GM21529 (cell line): Measurements from ENCODE around the gene HIVEP3.

Source experiments
- ATAC-seq: cut with Tn5 transposase; IDR thresholded peaks from one replicate; pipeline ENCODE4 v1.9.1; 2021; ENCODE audit not compliant: unreplicated experiment

The HIVEP3 gene

DNA sequence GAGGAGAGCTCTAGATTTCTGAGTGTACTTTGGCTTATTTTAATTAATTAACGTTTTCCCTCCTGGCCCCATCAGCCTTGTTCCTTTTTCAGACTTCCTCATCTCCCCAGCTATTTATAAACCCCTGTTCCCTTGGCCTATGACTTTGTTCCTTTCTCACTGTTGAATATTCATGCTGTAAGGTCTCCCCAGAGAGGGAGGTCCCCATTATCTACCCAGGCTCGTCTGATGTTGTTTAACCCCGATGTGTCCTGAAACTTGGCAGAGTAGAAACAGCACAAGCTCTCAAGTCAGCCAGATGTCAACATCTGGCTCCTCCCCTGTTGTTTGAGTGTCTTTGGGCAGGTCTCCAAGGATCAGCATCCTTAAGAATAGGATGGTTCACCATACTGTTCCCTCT is 153.6 kb downstream of the HIVEP3 start:
- ATAC-seq: no peak

DNA sequence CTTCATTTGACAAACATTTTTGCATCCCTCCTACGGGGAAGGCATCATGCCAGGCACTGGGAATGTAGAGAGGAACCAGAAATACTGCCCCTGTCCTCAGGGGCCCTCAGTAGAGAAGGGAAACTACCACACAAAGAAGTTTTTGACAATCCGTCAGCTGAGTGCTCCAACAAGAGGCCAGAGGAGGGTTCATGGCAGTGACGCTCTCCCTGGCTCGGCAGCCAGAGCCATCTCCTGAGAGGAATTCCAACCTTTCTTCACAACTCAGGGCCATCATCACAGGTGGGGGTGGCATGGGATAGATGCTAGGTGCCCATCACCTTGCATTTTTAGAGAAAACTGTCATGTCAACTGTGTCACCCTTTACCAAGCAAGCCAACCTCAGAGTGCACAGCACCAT is 154.1 kb downstream of the HIVEP3 start:
- no peak for ATAC-seq

DNA sequence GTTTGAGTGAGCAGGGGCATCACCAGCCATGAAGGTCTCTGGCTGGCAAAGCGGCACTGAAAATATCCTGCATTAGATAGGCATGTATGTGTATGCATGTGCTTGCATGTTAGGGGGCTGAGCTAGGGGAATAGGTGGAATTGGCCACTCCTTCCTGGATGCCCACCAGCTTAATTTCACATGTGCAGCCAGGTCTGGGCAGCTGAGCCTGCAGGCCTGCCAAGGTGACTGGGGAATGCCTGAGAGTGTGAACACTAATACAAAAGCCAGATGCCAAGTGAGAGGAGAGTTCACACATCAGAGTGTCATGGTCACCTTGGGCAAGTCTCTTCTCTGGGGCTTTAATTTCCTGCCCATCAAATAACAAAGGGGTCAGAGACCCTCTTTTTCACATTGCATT is 155.9 kb downstream of the HIVEP3 start:
- ATAC-seq: no peak

DNA sequence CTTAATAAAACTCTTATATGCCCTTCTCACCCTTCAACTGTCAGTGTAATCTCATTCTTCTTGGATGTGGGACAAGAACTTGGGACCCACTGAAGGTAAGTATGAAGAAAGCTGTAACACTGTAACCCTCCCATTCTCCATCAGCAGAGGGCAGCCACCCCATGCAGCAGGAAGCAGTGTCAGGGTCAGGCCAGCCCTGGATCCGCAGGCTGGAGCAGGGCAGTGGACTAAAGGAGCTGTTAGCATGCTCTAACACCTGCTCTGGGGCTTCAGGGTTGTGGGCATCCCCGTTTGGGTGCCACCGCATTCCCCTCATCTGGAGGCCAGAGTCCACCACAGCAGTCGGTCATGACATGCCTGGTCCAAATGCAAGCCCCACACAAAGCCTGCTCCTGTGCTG is 156.5 kb downstream of the HIVEP3 start:
- ATAC-seq: no peak

DNA sequence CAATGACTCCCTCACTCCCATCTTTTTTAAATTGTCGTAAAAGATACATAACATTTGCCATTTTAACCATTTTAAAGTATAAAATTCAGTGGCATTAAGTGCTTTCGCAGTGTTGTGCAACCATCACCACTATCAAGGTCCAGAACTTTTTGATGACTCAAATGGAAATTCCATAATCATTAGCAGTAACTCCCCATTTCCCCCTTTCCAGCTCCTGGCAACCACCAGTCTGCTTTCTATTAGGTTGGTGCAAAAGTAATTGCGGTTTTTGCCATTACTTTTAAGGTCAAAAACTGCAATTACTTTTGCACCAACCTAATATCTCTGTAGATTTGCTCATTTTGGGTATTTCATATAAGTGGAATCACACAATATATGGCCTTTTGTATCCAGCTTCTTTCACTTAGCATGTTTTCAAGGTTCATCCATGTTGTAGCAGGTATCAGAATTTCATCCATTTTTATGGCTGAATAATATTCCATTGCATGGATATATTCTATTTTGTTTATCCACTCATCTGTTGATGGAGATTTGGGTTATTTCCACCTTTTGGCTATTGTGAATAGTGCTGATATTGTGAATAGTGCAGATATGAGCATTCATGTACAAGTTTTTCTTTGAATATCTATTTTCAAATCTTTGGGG is 159.7 kb downstream of the HIVEP3 start:
- no peak for ATAC-seq

DNA sequence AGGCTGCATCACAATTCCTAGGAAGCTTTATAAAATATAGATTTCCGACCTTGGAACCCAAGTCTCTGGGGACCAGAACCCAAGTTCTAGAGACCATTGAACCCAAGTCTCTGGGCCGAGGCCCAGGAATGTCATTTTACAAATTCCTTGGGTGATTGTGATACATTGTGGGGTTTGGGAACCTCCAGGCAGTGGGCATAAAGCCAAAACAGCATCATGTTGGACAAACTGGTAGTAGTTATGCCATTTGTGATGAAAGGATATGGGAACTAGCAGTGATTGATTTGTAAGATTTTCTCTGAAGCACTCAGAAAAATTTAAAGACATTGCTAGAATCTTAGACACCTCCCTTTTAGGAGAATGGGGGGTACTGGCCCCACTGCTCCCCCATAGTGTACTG is 160.2 kb downstream of the HIVEP3 start:
- no peak for ATAC-seq

DNA sequence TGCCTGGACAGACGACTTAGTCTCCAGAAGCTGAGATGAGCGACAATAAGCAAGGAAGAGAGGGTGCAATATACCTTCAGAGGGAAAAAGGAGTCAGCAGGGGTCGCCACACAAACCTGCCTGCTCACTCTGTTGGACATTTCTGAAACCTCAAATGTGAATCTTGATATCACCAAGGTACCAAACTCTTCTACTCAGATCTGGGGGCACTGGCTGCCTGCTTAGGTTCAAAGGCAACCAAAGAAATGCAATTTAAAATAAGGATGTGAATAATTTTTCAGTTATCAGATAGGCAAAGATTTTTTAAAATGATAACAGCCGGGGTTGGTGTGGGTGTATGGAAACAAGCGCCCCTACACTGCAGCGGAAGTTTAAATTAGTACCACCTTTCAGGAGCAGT is 164.2 kb downstream of the HIVEP3 start:
- ATAC-seq: no peak

DNA sequence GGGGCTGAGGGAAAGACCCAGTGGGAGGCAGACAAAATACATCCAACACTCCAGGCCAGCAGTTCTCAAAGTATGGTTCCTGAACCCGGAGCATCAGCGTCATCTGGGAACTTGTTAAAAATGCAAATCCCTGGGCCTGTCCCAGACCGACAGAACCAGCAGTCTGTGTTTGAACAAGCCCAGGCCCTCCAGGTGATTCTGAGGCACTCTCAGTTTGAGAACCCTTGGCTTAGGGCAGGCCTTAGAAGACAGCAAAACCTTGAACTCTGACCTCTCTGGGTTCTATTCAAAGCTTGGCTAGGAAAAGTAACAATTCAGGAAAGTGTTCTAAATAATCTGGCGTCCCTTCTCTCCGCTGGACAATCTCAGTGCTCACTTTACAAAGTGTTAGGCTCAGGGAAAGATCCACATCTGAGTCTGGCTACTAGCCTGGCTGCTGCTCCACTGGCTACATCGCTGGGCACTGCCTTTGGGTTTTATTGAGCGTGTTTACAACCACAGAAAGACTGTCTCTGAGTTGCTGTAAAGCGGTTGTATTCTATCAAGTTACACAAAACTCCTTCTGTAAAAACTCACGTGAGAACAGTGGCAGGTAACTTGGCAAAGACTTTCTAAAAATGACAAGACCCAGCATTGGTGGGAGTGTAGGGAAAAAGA is 166.1 kb downstream of the HIVEP3 start:
- peak; percentile 16 for ATAC-seq

DNA sequence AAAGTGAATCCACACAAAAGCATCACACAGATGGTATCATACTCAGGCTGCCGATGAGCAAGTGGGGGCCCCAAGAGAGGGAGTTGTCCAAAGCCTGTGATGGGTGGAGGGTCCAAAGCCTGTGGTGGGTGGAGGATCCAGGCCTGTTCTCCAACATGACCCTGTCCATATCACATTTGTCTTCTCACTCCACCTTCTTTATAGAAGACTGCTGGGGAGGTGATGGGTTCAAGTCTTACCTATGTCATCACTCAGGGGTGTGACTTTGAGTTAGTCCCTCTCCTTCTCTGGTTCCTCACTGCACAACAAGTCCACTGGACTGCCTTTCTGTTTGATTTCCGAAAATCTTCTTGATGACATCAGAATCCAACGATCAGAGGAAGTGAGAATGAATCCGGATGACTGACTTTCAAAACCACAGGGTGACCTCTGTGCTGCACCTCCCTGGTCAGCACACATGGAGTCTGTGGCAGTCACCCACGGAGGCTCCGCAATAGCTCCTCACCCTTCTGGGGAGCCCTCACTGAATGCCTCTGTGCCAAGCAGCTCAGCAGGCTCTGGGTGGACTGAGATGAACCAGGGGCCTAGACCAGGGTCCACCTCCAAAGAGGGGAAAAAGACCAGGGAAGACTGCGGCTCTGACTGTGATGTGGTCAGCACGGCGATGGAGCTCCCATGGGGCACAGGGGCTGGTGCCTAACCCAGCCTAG is 166.8 kb downstream of the HIVEP3 start:
- peak; percentile 45 for ATAC-seq

DNA sequence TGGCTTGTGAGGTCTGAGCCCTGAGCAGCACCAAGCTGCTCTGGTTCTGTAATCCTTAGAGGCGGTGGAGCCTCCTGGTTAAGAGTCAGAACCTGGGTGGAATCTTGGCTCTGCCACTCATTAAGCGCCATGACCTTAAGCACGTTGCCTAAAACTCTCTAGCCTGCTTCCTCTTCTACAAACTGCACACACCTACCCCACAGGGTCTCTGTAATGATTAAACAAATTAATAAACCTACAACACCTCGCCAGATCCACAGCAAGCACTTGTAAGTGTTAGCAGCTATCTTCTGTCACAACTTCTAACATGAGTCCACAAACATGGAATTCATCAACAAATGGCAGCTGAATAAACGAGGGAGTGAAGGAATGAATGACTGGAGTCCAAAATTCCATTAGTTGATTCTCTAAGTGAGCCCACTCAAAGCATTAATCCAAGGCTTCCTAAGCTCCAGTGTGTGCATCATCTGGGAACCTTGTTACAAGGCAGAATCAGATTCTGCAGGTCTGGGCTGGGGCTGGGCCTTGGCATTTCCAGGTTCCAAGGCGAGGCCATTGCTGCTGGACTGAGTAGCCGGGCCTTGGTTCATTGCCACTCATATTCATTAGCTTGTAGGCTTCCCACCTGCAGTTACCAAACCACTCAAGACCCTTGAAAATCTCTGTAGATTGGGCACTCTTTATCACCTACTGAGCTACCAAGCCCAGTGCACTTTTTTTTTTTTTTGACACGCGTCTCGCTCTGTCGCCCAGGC is 168.6 kb downstream of the HIVEP3 start:
- no peak for ATAC-seq

DNA sequence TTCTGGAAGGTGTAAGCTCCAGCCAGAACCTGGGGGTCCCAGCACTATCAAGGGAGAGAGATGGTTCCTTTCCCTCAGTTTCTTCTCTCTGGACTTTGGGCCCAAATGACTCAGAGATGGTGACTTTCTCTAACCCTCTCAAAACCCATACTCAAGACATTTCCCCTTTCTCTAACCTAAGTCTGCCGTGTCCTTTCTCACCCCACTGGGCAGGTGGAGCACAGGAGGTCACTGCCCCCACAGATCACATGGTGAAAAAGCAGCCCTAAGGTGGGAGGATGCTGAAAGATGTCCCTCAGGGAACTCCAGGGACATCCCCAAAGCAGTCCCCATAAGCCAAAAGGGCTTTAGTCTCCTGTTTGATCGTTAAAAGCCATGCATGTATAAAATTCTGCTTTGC is 173.7 kb downstream of the HIVEP3 start:
- ATAC-seq: no peak

DNA sequence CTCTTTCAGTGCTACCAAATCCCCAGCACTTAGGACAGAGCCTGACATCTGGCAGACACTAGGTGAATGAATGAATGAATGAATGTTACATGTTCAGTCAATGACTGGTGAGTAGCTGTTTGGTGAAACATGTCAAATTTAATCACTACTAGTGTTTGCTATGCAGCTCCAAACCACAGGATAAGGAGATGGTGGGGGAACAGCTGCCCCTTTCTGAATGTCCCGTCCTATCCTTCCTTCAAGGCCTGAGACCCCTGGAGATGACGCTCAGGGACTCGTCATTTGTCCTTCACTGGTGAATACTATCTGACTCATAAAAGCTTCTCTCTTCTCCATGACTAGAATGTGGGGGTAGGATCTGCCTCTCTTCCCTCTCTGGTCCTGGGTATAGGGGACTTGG is 175.4 kb downstream of the HIVEP3 start:
- ATAC-seq: no peak

DNA sequence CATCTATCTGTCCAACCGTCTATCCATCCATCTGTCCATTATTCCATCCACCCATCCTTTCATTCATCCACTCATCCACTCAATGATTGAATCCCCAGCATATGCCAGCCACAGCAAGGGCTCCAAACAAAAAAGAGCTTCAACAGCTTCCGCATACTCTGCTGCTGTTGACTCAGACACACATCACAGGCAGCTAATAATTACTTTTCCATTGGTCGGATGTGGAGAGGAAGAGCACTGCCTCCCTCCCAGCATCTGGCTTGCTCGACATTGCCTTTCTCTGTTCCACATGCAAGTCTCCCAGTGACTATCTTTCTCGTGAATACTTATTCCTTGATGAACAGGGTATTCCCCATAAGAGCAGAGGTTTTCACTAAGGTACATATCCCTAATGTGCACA is 176.5 kb downstream of the HIVEP3 start:
- no peak for ATAC-seq

DNA sequence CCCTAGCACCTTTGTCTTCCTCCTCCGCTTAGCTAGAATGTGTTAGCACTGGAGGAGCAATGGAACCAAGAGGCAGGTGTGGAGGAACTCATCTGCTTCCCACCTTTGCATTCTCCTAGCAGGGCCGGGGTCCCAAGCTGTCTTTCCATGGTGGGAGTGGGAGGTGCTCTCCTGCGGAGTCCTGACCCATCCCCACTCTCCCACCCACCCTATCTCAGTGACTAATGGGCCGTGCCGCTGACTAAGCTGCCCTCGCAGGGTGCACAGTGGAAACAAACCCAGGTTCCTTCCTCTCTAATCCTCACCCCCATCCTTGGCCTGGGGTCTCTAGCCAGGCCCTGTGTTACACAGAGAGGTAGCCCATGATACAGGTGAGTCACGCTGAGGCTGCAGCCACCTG is 177.5 kb downstream of the HIVEP3 start:
- no peak for ATAC-seq

DNA sequence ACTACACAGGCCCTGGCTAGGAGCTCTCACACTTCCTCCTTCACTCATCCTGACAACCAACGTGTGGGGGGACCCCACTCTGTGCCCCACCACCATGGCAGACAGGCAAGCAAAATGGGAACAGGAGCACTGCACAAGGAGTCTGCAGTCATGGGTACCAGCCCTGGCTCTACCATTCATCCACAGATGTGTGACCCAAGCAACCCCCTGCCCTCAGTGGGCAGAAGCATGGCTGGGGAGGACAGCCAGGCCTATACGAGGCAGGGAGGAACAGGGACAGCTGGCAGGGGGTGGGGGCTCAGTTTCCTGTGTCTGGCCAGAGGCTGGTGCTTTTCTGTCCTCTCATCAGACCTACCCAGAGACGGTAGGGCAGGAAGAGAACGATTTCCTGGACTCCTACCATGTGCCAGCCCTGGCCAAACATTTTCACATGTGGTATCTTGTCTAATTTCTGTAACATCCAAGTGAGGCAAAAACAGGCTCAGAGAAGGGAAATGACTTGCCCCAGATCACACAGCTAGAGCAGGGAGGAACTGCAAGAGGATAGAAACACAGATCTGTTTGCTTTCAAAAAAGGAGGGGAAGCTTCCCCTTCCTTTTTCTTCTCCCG is 178.0 kb downstream of the HIVEP3 start:
- ATAC-seq: no peak

DNA sequence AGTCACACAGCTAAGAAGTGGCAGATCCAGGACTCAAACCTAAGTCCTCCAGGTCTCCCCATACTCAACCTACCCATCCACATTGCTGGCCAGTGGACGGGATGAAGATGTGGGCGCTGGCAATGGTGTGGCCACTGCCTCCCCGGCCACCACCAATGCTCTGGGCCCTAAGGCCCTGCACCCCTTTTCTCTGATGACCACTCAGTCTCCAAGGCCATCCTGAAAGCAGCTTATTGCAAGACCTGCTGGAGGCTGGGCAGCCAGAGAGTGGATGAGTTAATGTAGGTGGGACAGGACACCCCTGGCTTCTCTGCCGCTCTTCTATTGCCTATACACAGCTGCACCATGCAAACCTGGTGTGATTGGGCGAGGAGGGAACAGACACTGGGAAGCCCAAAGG is 178.7 kb downstream of the HIVEP3 start:
- ATAC-seq: no peak

DNA sequence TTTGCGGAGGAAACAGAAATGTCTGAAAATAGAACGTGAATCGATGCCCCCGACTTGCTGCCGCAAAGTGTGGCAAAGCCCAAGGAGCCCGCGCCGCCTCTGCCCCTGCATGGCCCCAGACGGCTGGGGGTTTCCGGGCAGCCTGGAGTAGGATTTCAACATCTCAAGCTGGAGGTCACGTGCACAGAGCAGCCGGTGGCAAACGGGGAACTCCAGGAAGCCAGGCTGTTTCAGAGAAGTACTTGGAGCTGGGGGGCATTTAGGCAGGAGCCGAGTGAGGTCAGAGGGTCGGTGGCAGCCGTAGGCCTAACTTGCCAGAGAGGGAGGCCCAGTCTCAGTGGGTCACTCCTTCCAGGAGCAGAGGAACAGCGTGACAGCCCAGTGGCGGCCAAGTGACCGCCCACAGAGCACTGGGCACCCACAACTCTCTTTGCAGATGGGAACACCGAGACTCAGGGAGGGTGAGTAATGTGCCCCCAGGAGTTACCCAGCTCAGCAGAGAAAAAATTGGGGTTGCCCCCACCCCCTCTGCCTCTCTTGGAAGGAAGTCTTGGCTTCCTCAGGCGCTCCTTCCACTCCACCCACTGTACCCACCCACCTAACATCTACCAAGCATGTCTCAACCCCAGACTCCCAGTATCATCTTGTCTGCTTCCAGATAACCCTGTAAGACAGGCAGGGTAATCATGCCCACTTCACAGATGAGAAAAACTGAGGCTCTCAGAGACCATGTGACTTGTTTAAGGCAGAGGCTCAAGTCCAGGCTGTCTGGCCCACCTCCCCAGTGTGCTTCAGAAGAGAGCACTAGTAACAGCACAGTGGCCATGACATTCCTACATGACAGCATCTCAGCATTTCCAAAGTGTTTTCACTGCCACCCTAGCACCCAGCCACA is 179.4 kb downstream of the HIVEP3 start:
- peak; percentile 60 for ATAC-seq

DNA sequence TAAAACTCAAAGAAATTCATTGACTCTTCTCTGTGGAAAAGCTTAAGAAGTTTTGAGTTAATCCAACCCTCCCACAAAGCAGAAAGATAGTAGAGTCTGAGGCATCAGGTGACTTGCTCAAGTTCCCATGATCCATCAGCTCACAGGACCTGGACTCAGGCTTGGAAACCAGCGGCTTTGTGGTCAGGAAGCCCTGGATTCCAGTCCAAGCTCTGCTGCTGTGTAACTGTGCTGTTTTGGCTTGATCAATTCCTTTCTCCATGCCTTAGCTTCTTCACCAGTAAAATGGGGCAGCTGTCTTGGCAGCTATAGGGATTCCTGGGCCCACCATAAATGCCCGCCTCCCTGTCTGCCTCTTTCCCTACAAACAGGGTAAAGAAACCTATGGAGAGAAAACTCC is 180.2 kb downstream of the HIVEP3 start:
- no peak for ATAC-seq

DNA sequence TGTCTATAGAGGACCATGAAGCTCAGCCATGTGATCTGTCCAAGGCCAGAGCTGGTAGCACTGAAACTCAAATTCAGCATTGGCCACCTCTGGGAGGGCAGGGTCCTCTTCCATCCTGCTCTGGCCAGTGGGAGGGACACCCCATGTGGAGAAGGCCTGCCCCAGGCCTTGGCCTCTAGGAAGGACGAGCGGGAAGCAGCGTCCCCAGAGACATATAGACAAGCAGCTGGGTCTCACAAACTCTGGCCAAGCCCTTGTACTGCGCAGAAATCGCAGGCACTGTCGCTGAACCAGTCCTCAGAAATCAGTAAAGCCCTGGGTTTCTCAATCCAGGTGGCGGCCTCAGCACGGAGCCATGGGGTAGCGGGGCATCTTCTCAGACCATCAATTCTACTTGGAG is 180.7 kb downstream of the HIVEP3 start:
- no peak for ATAC-seq

DNA sequence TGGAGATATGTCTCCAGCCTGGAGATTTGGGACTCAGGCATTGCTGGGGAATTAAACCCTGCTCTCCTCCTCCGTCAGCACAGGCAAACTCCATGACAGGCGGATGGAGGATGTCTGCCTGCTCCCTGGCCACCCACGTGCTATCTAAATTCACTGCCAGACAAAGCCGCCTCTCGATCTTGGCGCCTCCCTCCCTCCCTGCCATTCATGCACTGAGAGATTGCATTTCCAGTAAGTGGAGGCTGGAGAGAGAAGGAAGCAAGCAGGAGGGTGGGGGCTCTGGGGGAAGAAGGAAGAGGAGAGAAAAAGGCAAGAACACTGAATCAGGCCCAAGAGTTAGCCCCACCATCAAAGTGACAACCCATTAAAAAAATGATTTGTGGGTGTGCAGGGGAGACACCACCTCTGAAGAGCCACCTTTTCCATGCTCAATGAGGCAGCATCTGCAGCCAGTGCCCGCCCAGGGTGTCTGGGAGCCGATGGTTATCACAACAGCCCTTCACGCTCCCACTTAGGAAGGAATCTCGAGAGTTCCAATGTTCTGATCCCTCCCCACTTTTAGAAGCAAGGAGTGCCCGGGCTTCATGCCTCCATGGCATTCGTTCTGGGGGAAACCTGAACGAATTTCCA is 183.0 kb downstream of the HIVEP3 start:
- ATAC-seq: no peak
